GM12865 (cell line): Measurements from ENCODE around the gene SMARCC1.

Source experiments
- DNase-seq: peaks from one replicate; pipeline ENCODE4 v3.0.0; 2010; ENCODE audit warnings: low read depth
- H3K4me3 ChIP-seq: 2 replicates; pipeline ENCODE4 v1.5.1; 2011; ENCODE audit warnings: mild to moderate bottlenecking, low read depth, low read length, control low read depth
- CTCF ChIP-seq: IDR thresholded peaks from 2 replicates; pipeline ENCODE4 v1.5.1; 2011; ENCODE audit warnings: low read length, control low read depth, low read depth, inconsistent platforms; ENCODE audit not compliant: insufficient read depth; ENCODE audit errors: missing control alignments

Gene SMARCC1

GRCh38 chr3:47566667-47567066 lies 215.0 kb downstream of the SMARCC1 start:
- no peak for DNase-seq
- TF ChIP-seq CTCF, result no peak
- no peak overlapping the region for H3K4me3 ChIP-seq

- no peak for DNase-seq
- TF ChIP-seq CTCF, result no peak
- no peak overlapping the region for H3K4me3 ChIP-seq
Measured at GRCh38 chr3:47565734-47566550, 215.8 kb downstream of the SMARCC1 start.

- DNase-seq, result no peak
- TF ChIP-seq CTCF, result no peak
- no peak overlapping the region for H3K4me3 ChIP-seq
Measured at GRCh38 chr3:47556351-47556750, 225.3 kb downstream of the SMARCC1 start.

- DNase-seq, result no peak
- TF ChIP-seq CTCF, result no peak
- no peak overlapping the region for H3K4me3 ChIP-seq
Measured at GRCh38 chr3:47554335-47554734, 227.4 kb downstream of the SMARCC1 start.

GRCh38 chr3:47553407-47553806 lies 228.3 kb downstream of the SMARCC1 start:
- no peak overlapping the region for H3K4me3 ChIP-seq
- TF ChIP-seq CTCF, result no peak
- no peak for DNase-seq

- no peak for DNase-seq
- no peak for TF ChIP-seq CTCF
- no peak overlapping the region for H3K4me3 ChIP-seq
Measured at GRCh38 chr3:47542471-47543173, 239.1 kb downstream of the SMARCC1 start.
